ENCODE results near the gene UGT1A8.
A peak's percentile ranks its signal among the peaks of the same experiment; 100 is the strongest.
"Not testable (repeated sequence)": the region's sequence is repeated elsewhere in the genome, so short reads cannot be mapped to it uniquely, and the experiment has no call there.

The UGT1A8 gene

DNA sequence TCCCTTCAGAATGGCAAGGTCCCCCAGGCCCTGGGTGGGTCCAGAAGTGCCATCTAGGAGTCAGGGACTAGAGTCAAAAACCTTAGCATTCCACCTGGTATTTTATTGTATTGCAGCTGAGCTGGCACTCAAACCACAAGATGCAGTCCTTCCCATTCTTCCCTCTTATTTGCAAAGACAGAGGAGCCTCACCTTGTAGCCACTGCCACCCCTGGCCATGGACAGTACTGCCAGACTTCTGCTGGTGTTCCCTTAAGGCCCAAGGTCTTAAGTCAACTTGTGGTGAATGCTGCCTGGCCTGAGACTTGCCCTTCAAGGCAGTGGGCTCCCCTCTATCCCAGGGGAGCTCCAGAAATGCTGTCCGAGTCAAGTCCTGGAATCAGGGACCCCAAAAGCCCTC, 25.7 kb downstream of the UGT1A8 start:
- peak; percentile 4 for DNase-seq

DNA sequence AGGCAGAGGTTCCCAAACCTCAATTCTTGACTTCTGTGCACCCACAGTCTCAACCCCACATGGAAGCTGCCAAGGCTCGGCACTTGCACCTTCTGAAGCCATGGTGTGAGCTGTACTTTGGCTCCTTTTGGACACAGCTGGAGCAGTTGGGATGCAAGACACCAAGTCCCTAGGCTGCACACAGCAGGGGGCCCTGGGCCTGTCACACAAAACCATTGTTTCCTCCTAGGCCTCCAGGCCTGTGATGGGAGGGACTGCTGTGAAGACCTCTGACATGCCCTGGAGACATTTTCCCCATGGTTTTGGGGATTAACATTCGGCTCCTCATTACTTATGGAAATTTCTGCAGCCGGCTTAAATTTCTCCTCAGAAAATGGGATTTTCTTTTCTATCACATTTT, 28.6 kb downstream of the UGT1A8 start:
- not testable (repeated sequence) for DNase-seq

DNA sequence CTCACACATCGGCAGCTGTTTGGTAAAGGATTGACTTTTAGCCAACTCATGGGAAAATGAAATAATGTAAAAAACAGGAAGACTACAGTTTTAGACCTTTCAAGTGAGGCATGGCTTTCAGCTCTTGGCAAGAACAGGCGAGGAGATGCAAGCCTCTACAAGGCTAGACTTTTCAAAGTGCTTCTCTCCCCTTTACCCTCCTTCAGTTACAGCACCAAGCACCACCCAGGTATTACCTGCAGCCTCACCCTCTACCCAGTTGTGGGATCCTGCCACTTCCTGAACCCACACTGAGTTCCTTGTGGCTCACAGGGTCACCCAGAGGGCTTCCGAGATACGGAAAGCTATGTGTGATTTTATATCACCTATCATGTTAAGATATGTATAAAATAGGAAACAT, 33.5 kb downstream of the UGT1A8 start:
- DNase-seq: no peak

DNA sequence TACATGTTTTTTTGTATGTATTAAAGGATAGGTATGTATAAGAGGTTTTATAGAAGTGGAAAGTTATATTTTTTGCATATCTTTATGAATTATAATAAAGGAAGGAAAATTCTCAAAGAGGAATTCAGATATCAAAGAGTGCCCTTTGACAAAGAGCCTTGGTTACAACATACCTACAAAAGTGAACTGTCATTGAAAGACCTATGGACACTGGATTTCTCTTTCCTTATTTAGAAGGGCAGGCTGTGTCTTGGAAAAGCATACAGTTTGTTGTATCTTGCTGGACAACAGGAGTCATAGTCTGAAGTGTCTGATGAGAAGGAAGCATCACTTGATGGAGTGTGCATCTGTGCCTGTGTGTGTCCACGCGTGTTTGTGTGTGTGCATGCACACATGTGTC, 34.0 kb downstream of the UGT1A8 start:
- no peak for DNase-seq

DNA sequence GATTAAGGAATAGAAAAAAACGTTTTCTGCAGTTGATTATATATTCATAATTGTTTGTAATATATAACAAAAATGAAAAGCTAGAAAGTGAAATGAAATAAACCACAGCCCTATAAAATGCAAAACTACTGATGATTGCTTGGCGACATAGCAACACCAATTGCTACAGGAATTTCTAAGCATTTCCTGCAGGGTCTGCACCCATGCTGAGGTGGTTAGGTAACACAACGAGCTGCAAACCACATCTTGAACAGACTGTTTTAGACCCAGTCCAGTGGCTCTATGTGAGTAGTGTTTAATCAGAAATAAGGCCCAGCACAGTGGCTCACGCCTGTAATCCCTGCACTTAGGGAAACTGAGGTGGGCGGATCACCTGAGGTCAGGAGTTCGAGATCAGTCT, 37.1 kb downstream of the UGT1A8 start:
- no peak for DNase-seq

GRCh38 chr2:233655043-233655442, 37.6 kb downstream of the UGT1A8 start:
- DNase-seq: no peak

- DNase-seq: not testable (repeated sequence)
These were observed 38.5 kb downstream of the UGT1A8 start for GRCh38 chr2:233655943-233656342.

- no peak for DNase-seq
These were observed 39.0 kb downstream of the UGT1A8 start for GRCh38 chr2:233656443-233656842.

DNA sequence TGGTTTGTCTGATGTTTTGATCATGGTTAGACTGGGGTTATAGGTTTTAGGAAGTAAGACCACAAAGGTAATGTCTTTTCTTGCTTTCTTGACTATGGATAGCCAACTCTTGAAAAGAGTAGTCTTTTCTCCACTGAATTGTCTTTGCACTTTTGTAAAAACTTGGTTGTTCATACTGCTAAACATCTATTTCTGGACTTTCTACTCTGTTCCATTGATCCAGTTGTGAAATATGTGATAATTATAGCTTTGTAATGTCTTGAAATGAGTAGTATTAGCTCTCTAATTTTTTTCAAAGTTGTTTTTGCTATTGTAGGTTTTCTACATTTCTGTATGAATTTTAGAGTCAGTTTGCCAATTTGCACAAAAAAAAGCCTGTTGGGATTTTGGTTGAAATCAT, 41.2 kb downstream of the UGT1A8 start:
- no peak for DNase-seq

DNA sequence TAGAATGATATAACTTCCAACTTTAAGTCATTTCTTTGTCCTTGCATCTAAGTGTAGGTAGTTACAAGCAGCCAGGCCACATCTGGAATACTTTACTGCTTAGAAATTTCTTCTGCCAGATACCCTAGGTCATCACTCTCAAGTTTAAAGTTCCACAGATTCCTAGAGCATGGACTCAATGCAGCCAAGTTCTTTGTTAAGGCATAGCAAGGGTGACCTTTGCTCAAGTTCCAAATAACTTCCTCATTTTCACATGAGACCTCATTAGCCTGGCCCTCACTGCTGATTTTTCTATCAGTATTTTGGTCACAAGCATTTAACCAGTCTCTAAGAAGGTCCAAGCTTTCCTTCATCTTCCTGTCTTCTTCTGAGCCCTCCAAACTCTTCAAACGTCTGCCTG, 46.5 kb downstream of the UGT1A8 start:
- no peak for DNase-seq

- no peak for DNase-seq
These were observed 51.3 kb downstream of the UGT1A8 start for GRCh38 chr2:233668605-233669260.

DNA sequence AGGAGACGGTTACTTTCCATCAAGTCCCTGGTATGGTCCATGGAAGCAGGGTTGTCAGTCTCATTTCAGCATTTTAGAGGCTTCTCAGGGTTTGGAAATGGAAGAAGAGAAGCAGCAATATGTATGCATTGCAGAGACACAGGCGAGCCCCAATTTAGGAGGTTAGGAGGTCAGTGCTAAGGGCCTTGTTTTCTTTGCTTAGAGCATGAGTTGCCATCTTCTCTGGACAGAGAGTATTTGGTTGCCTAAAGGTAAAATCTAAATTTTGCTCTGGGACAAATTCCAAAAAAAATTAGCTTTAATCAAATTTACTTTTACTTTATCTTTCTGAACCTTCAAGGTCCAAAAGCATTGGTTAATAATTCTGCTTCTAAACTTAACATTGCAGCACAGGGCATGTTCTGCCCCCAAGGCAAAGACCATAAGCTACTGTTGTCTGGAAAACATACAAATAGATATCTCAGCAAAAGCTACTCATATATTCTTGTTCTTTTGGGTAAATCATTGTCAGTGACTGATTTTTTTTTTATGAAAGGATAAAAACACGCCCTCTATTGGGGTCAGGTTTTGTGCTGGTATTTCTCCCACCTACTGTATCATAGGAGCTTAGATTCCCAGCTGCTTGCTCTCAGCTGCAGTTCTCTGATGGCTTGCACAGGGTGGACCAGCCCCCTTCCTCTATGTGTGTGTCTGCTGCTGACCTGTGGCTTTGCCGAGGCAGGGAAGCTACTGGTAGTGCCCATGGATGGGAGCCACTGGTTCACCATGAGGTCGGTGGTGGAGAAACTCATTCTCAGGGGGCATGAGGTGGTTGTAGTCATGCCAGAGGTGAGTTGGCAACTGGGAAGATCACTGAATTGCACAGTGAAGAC, 54.1 kb downstream of the UGT1A8 start, which contains the start of gene UGT1A9:
Gene UGT1A9 (plus strand): TSS at position 609 of the 872 bp plus-strand sequence. CDS start 37 bp downstream, at position 646.
- DNase-seq: no peak

GRCh38 chr2:233672886-233673285, 55.5 kb downstream of the UGT1A8 start:
- no peak for DNase-seq

- no peak for DNase-seq
These were observed 56.5 kb downstream of the UGT1A8 start for GRCh38 chr2:233673896-233674295.

DNA sequence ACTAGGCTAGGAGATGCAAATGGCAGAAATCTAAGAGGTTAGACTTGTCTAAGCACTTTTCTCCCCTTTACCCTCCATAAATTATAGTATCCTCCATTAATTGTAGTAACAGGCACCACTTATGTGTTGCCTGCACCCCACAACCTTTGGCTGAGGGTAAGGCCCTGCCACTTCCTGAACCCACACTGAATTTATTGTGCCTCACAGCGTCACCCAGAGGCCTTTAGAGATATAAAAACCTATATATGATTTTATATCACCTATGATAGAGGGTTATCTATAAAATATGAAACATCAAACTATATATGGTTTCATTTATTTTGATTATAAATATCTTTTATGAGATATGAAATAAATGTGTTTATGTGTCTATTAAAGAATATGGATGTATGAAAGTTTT, 56.9 kb downstream of the UGT1A8 start:
- no peak for DNase-seq

- no peak for DNase-seq
These were observed 57.6 kb downstream of the UGT1A8 start for GRCh38 chr2:233674995-233675394.

- no peak for DNase-seq
These were observed 58.6 kb downstream of the UGT1A8 start for GRCh38 chr2:233676046-233676445.

GRCh38 chr2:233679196-233679595, 61.8 kb downstream of the UGT1A8 start:
- DNase-seq: no peak

- DNase-seq: no peak
These were observed 63.1 kb downstream of the UGT1A8 start for GRCh38 chr2:233680361-233681045.

- DNase-seq: no peak
These were observed 64.2 kb downstream of the UGT1A8 start, which contains the start of gene UGT1A7 for GRCh38 chr2:233681521-233682099. TSS of gene UGT1A7 (plus strand) at chr2:233681901. CDS start at chr2:233681938, 37 bp downstream.

- no peak for DNase-seq
These were observed 67.2 kb downstream of the UGT1A8 start for GRCh38 chr2:233684640-233685039.

DNA sequence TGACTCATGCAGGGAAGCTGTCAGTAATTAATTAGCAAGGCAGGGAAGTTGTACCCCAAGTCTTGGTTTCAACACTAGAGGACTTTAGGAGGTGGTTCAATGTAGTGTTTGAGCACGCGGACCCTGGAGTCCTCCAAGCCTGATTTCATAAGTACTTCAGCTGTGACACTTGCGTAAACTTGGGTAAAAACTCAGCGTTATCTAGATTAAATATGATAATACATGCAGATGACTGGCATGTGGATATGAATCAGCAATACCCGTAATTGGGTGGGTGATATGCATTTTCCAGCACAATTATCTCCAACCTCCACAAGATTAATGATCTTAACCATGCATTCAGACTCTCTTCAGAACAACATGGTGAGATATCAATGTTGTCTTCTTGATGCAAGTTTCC, 69.5 kb downstream of the UGT1A8 start:
- no peak for DNase-seq

- DNase-seq: no peak
These were observed 70.9 kb downstream of the UGT1A8 start for GRCh38 chr2:233688341-233688740.
